Measurements from ENCODE around the gene TINAG. TPM values are rescaled to one million over a fixed set of nuclear protein-coding genes. Genes with fewer than 3 reads are reported as not detected.

The TINAG gene
- total RNA-seq, 4 donors from 2014 or later: not detected

DNA sequence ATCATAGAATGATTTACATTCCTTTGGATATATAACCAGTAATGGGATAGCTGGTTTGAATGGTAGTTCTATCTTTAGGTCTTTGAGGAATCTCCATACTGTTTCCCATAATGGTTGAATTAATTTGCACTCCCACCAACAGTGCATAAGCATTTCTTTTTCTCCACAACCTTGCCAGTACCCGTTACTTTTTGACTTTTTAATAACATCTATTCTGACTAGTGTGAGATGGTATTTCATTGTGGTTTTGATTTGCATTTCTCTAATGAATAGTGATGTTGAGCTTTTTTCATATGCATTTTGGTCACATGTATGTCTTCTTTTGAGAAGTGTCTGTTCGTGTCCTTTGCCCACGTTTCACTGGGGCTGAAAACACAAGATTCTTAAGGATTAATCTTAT, 107.3 kb downstream of the TINAG start:
- no peaks in the 10 kb centered on the region for H3K36me3 ChIP-seq
- H3K27ac ChIP-seq: no peak overlapping the region
- DNase-seq: no peak
- no peaks in the 10 kb centered on the region for H3K4me1 ChIP-seq
- H3K9me3 ChIP-seq: no peaks in the 10 kb centered on the region
- H3K27me3 ChIP-seq: no peaks in the 10 kb centered on the region
- 81 to 84% methylated on average over 3 of the region's 3 CpGs for WGBS, 2 donors
- no peak for TF ChIP-seq POLR2A (IDR thresholded peaks at IDR 0.05)
- TF ChIP-seq, protein P1, sequence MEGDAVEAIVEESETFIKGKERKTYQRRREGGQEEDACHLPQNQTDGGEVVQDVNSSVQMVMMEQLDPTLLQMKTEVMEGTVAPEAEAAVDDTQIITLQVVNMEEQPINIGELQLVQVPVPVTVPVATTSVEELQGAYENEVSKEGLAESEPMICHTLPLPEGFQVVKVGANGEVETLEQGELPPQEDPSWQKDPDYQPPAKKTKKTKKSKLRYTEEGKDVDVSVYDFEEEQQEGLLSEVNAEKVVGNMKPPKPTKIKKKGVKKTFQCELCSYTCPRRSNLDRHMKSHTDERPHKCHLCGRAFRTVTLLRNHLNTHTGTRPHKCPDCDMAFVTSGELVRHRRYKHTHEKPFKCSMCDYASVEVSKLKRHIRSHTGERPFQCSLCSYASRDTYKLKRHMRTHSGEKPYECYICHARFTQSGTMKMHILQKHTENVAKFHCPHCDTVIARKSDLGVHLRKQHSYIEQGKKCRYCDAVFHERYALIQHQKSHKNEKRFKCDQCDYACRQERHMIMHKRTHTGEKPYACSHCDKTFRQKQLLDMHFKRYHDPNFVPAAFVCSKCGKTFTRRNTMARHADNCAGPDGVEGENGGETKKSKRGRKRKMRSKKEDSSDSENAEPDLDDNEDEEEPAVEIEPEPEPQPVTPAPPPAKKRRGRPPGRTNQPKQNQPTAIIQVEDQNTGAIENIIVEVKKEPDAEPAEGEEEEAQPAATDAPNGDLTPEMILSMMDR (IDR thresholded peaks at IDR 0.05): no peak
- intact Hi-C loops (cut with DNase I): no loop called here
- H3K4me3 ChIP-seq (replicated peaks in 1 of 3): no peak overlapping the region

DNA sequence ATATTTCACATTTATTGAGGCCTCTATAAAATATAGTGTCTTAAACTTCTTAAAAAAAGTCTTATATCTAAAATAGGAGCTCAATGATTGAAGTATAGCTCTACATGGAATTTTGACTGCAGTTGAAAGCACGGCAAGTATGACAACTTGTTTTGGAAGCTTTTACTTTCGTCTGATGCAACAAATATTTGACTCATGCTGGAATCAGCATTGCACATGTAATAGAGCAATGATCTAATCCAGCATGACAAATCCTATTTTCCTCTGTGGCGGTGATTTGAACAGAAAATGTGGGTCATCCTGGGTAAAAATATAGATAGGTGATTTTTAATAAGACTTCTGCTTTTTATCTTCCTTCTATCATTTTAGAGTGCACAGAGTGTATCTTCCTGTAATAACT, 111.6 kb downstream of the TINAG start:
- WGBS, 2 donors: 77 to 85% methylated on average over 3 of the region's 3 CpGs
- Histone ChIP-seq H3K27me3 (no peaks in the 10 kb centered on the region), H3K4me1 (no peaks in the 10 kb centered on the region), H3K27ac (no peak overlapping the region), H3K4me3 (replicated peaks in 1 of 3) (no peak overlapping the region), H3K36me3 (no peaks in the 10 kb centered on the region), H3K9me3 (no peaks in the 10 kb centered on the region)
- TF ChIP-seq, protein P1 (IDR thresholded peaks at IDR 0.05): no peak
- no peak for TF ChIP-seq POLR2A (IDR thresholded peaks at IDR 0.05)
- intact Hi-C loops (cut with DNase I): no loop called here
- no peak for DNase-seq

DNA sequence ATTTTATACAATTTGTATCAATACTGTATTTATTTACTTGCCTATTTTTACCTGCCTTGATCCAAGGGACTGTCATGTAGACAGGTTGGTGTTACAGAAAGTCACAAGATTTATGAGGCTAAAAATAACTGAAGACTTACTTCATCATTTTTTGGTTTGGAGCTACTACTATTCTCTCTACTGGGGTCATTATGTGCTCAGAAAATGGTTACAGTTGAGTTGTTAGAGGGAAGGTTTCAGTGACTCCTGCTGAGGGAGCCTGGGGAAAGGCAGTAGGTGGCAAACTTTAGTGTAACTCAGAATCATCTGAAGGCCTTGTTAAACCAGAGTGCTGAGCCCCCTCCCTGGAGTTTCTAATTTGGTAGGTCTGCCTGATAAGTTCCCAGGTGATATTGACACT, 118.8 kb downstream of the TINAG start:
- H3K9me3 ChIP-seq: no peaks in the 10 kb centered on the region
- H3K4me3 ChIP-seq (replicated peaks in 1 of 3): no peak overlapping the region
- no peaks in the 10 kb centered on the region for H3K27me3 ChIP-seq
- intact Hi-C loops (cut with DNase I): no loop called here
- TF ChIP-seq, protein P1 (IDR thresholded peaks at IDR 0.05): no peak
- TF ChIP-seq POLR2A (IDR thresholded peaks at IDR 0.05): no peak
- no peaks in the 10 kb centered on the region for H3K36me3 ChIP-seq
- no peak overlapping the region for H3K27ac ChIP-seq
- H3K4me1 ChIP-seq: no peaks in the 10 kb centered on the region
- DNase-seq: peak in 1 of 2 donors; percentile 1

DNA sequence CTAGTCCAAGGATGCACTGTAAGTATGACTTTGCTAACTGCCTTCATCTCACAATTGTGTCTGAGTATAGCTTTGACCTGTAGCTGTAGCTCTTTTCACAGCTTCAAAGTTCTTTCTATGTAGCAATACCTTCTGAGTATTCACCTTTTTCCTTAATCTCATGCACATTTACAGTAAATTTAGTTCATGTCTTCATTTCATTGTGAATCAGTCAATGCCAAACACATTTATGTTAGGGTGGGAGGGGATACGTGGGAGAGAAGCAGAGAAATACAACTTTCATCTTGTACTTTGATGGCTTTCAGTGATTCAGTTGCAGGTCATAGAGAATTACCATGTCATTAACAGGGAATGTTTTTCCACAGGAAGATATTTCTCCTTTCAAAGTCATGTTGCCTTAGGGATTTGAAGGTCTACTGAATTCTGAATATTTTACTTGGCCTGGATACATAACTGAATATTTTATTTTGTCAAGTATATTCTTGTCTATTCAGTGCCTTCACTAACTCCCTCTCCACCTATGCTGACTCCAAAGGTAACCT, 119.2 kb downstream of the TINAG start:
- no peaks in the 10 kb centered on the region for H3K9me3 ChIP-seq
- DNase-seq: no peak
- H3K27ac ChIP-seq: no peak overlapping the region
- intact Hi-C loops (cut with DNase I): no loop called here
- H3K4me3 ChIP-seq (replicated peaks in 1 of 3): no peak overlapping the region
- 86 to 90% methylated on average over 1 of the region's 1 CpG for WGBS, 2 donors
- H3K36me3 ChIP-seq: no peaks in the 10 kb centered on the region
- no peaks in the 10 kb centered on the region for H3K4me1 ChIP-seq
- H3K27me3 ChIP-seq: no peaks in the 10 kb centered on the region
- no peak for TF ChIP-seq POLR2A (IDR thresholded peaks at IDR 0.05)
- TF ChIP-seq, protein P1 (IDR thresholded peaks at IDR 0.05): no peak

DNA sequence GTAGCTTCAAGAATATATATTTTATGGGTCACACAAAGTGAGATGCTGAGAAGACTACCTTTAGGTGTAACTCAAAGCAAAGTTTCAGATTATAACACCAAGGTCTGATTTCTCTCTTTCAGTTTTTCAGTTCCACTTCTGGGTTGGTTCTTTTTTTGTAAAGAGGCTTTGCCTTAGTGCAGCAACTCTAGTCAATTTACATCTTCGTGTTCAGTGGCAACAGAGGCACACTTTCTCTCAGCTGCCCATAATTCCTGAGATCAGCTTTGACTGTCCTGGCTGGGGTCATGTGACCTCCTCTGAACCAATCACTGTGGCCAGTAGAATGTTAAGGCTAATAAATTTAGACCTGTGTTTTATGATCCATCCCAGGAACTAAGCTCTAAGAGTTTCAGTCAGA, 120.2 kb downstream of the TINAG start:
- Histone ChIP-seq H3K4me3 (replicated peaks in 1 of 3) (no peak overlapping the region), H3K4me1 (no peaks in the 10 kb centered on the region), H3K27ac (no peak overlapping the region), H3K9me3 (no peaks in the 10 kb centered on the region), H3K27me3 (no peaks in the 10 kb centered on the region), H3K36me3 (no peaks in the 10 kb centered on the region)
- intact Hi-C loops (cut with DNase I): no loop called here
- TF ChIP-seq POLR2A (IDR thresholded peaks at IDR 0.05): no peak
- TF ChIP-seq, protein P1 (IDR thresholded peaks at IDR 0.05): no peak
- DNase-seq: no peak
- WGBS, 2 donors: 76 to 90% methylated on average over 1 of the region's 1 CpG

All from thyroid gland (tissue), 4 donors.